GM19324 (cell line): ENCODE results near the gene TMOD1.
A peak's percentile ranks its signal among the peaks of the same experiment; 100 is the strongest.

ENCODE experiments used
- ATAC-seq: cut with Tn5 transposase; IDR thresholded peaks from one replicate; pipeline ENCODE4 v1.9.1; 2021; ENCODE audit warnings: mild to moderate bottlenecking, moderate library complexity; ENCODE audit not compliant: unreplicated experiment, low FRiP score

The TMOD1 gene

GRCh38 chr9:97543561-97543960 is 42.1 kb downstream of the TMOD1 start:
- ATAC-seq = no peak

- ATAC-seq = no peak
Measured at GRCh38 chr9:97545486-97545885, 44.0 kb downstream of the TMOD1 start.

GRCh38 chr9:97547098-97547829 is 45.8 kb downstream of the TMOD1 start:
- no peak for ATAC-seq

GRCh38 chr9:97548379-97548778 is 46.9 kb downstream of the TMOD1 start:
- no peak for ATAC-seq

- no peak for ATAC-seq
Measured at GRCh38 chr9:97548819-97549540, 47.5 kb downstream of the TMOD1 start.

GRCh38 chr9:97550386-97550785 is 48.9 kb downstream of the TMOD1 start:
- ATAC-seq = no peak

- ATAC-seq = no peak
Measured at GRCh38 chr9:97551308-97551707, 49.8 kb downstream of the TMOD1 start.

GRCh38 chr9:97553141-97553540 is 51.7 kb downstream of the TMOD1 start:
- no peak for ATAC-seq

GRCh38 chr9:97553841-97554240 is 52.4 kb downstream of the TMOD1 start:
- ATAC-seq = no peak

GRCh38 chr9:97554566-97555075 is 53.2 kb downstream of the TMOD1 start:
- ATAC-seq = no peak

GRCh38 chr9:97555164-97555563 is 53.7 kb downstream of the TMOD1 start:
- ATAC-seq = no peak

- ATAC-seq = no peak
Measured at GRCh38 chr9:97556036-97556720, 54.7 kb downstream of the TMOD1 start.

GRCh38 chr9:97556721-97557605 is 55.5 kb downstream of the TMOD1 start:
- no peak for ATAC-seq

- no peak for ATAC-seq
Measured at GRCh38 chr9:97557606-97558095, 56.2 kb downstream of the TMOD1 start.

GRCh38 chr9:97558701-97559101 is 57.2 kb downstream of the TMOD1 start:
- ATAC-seq = no peak

GRCh38 chr9:97559111-97559514 is 57.6 kb downstream of the TMOD1 start:
- ATAC-seq = peak; percentile 63

GRCh38 chr9:97560154-97560553 is 58.7 kb downstream of the TMOD1 start:
- ATAC-seq = no peak

- no peak for ATAC-seq
Measured at GRCh38 chr9:97560851-97561250, 59.4 kb downstream of the TMOD1 start.

GRCh38 chr9:97561501-97561900 is 60.0 kb downstream of the TMOD1 start:
- ATAC-seq = no peak

- ATAC-seq = no peak
Measured at GRCh38 chr9:97562542-97562941, 61.1 kb downstream of the TMOD1 start.
